Endothelial cell of umbilical vein (primary cell): Measurements from ENCODE around the gene PRKG1. TPM values are rescaled to one million over a fixed set of nuclear protein-coding genes. Genes with fewer than 3 reads are reported as not detected.

Source experiments
- BruUV-seq: library from RNA; stranded (reverse); fragments of 400-500 nt; replicated peaks from 2 replicates; lab custom pipeline; 2021; lab: Mats Ljungman, UMichigan
- CTCF ChIA-PET: fragments of 300-600, 350-600 bp; sonication (Branson Sonifier 250); formaldehyde crosslinking; loops from one replicate; lab custom pipeline; 2021; ENCODE audit warnings: antibody characterized with exemption, inconsistent platforms; lab: Charles Lee
- POLR2A ChIA-PET: fragments of 300-600, 350-600 bp; sonication (Branson Sonifier 250); formaldehyde crosslinking; loops from one replicate; lab custom pipeline; 2021; ENCODE audit warnings: antibody characterized with exemption, inconsistent platforms; lab: Charles Lee
- DNase-seq: peaks from one replicate; pipeline ENCODE4 v3.0.0-alpha.2; 2011; ENCODE audit warnings: low read depth, low spot score
- FAIRE-seq: peaks from 2 replicates; lab custom pipeline; 2011; peaks lifted over from hg19 to GRCh38; lab: Jason Lieb, UNC
- H2AFZ ChIP-seq: 2 replicates; pipeline ENCODE4 v1.6.0; 2012; ENCODE audit warnings: low read depth, low read length, control low read depth, inconsistent platforms
- H3K27ac ChIP-seq: 2 replicates; pipeline ENCODE4 v1.5.1; 2011; ENCODE audit warnings: low read depth, mild to moderate bottlenecking, control low read depth, low read length, moderate library complexity; ENCODE audit not compliant: insufficient read depth
- H3K27me3 ChIP-seq, 2 experiments: 2 replicates each; pipeline versions ENCODE4 v1.6.0 to v1.6.1; 2011; ENCODE audit warnings: low read length in 2 of 2, mixed read lengths in 1 of 2; ENCODE audit not compliant: control insufficient read depth in 2 of 2, insufficient read depth in 2 of 2
- H3K36me3 ChIP-seq, 2 experiments: 2 replicates in 1 of 2; 3 replicates in 1 of 2; pipeline ENCODE4 v1.5.1; 2011; ENCODE audit warnings: low read length in 2 of 2, mild to moderate bottlenecking in 1 of 2, moderate library complexity in 1 of 2; ENCODE audit not compliant: control insufficient read depth in 2 of 2, insufficient read depth in 2 of 2; ENCODE audit errors: extremely low read depth in 1 of 2
- H3K4me1 ChIP-seq: 3 replicates; pipeline ENCODE4 v1.5.1; 2011; ENCODE audit warnings: mild to moderate bottlenecking, low read length; ENCODE audit not compliant: control insufficient read depth, insufficient read depth; ENCODE audit errors: extremely low read depth
- H3K4me2 ChIP-seq: 2 replicates; pipeline ENCODE4 v1.6.1; 2011; ENCODE audit warnings: low read length, control low read depth, mixed read lengths; ENCODE audit not compliant: insufficient read depth
- H3K4me3 ChIP-seq, 3 experiments: fragments of 200-600 bp in 1 of 3; sonication (generic), shearing (Covaris generic) in 1 of 3; replicated peaks in 1 of 3; 2 replicates each; pipeline ENCODE4 v1.5.1; 2011 to 2016; ENCODE audit warnings: control low read depth in 3 of 3, low read length in 3 of 3, mild to moderate bottlenecking in 2 of 3, inconsistent platforms in 1 of 3, low read depth in 1 of 3, moderate library complexity in 1 of 3; ENCODE audit not compliant: insufficient read depth in 1 of 3
- H3K79me2 ChIP-seq: 2 replicates; pipeline ENCODE4 v1.6.0; 2012; ENCODE audit warnings: low read length, inconsistent platforms; ENCODE audit not compliant: control insufficient read depth, insufficient read depth
- H3K9ac ChIP-seq: replicated peaks from 2 replicates; pipeline ENCODE3; 2011; ENCODE audit warnings: low read length, control low read depth; ENCODE audit not compliant: insufficient read depth; ENCODE audit errors: extremely low read depth
- H3K9me1 ChIP-seq: replicated peaks from 3 replicates; pipeline ENCODE4 v1.6.0; 2011; ENCODE audit warnings: mild to moderate bottlenecking, low read length; ENCODE audit not compliant: control insufficient read depth, insufficient read depth; ENCODE audit errors: extremely low read depth
- H3K9me3 ChIP-seq: replicated peaks from 2 replicates; pipeline ENCODE4 v1.5.1; 2012; ENCODE audit warnings: low read length, inconsistent platforms; ENCODE audit not compliant: control insufficient read depth, insufficient read depth
- H4K20me1 ChIP-seq: replicated peaks from 2 replicates; pipeline ENCODE3; 2011; ENCODE audit warnings: mild to moderate bottlenecking, low read length; ENCODE audit not compliant: control insufficient read depth, insufficient read depth; ENCODE audit errors: extremely low read depth
- EZH2 ChIP-seq: IDR thresholded peaks from 2 replicates; pipeline ENCODE4 v1.6.1; 2012; ENCODE audit warnings: borderline replicate concordance, low read depth, mild to moderate bottlenecking, moderate library complexity, low read length, inconsistent platforms; ENCODE audit not compliant: severe bottlenecking
- FOS ChIP-seq: IDR thresholded peaks from 2 replicates; pipeline ENCODE4 v1.6.1; 2011; ENCODE audit warnings: mild to moderate bottlenecking, low read length, moderate library complexity, borderline replicate concordance; ENCODE audit not compliant: insufficient read depth
- GATA2 ChIP-seq: IDR thresholded peaks from 2 replicates; pipeline ENCODE4 v1.7.0; 2011; ENCODE audit warnings: low read depth, mild to moderate bottlenecking, moderate library complexity, mixed read lengths, low read length; ENCODE audit not compliant: insufficient read length, insufficient read depth
- JUN ChIP-seq: IDR thresholded peaks from 2 replicates; pipeline ENCODE4 v1.6.1; 2011; ENCODE audit warnings: borderline replicate concordance, low read depth; ENCODE audit not compliant: insufficient read length, insufficient read depth
- MYC ChIP-seq: IDR thresholded peaks from one replicate; pipeline ENCODE4 v1.6.1; 2011; ENCODE audit warnings: mild to moderate bottlenecking, low read depth, low read length
- POLR2A ChIP-seq: IDR thresholded peaks from 2 replicates; pipeline ENCODE4 v1.6.1; 2012; ENCODE audit warnings: low read depth, mild to moderate bottlenecking, control low read depth, low read length
- POLR2AphosphoS5 ChIP-seq: IDR thresholded peaks from 2 replicates; pipeline ENCODE4 v1.6.1; 2012; ENCODE audit warnings: low read depth, mild to moderate bottlenecking, control low read depth, low read length, moderate library complexity; ENCODE audit not compliant: insufficient read depth
- dilution Hi-C: fragments of 300-500 bp; cut with MboI; formaldehyde crosslinking; loops from one replicate; pipeline ENCODE4 v1.15.0; 2019; ENCODE audit warnings: low sequenced_read_pairs; ENCODE audit not compliant: extremely low pct_ligation_motif_present
- intact Hi-C: fragments of 100-400 bp; cut with micrococcal nuclease; formaldehyde crosslinking; loops from one replicate; pipeline ENCODE4 v1.10.0; 2022
- polyA plus RNA-seq, 4 experiments: library from polyadenylated mRNA; depleted of rRNA in 3 of 4; stranded (reverse) in 3 of 4; unstranded in 1 of 4; fragments of >200 nt; gene quantifications; 2 replicates each; pipeline versions ENCODE4 v1.2.1 to v1.2.3, GENCODE V29; 2011 to 2012; ENCODE audit warnings: missing spikeins in 1 of 4
- total RNA-seq: library from RNA; stranded (reverse); gene quantifications from 2 replicates; pipeline ENCODE4 v1.2.3, GENCODE V29; 2021
- TF ChIP-seq, protein P1 (sequence below): IDR thresholded peaks from 2 replicates; pipeline ENCODE4 v1.6.1; 2011; ENCODE audit not compliant: insufficient read depth, insufficient read length
- TF ChIP-seq, protein P2 (sequence below), 2 donors: IDR thresholded peaks; 1 replicate in 1 of 2; 2 replicates in 1 of 2; pipeline ENCODE4 v1.5.1; 2011; ENCODE audit warnings: low read length in 2 of 2, mild to moderate bottlenecking in 2 of 2, moderate library complexity in 2 of 2, control low read depth in 1 of 2, inconsistent platforms in 1 of 2, low read depth in 1 of 2; ENCODE audit not compliant: insufficient read depth in 1 of 2; ENCODE audit errors: extremely low read depth in 1 of 2

The PRKG1 gene
- total and polyA plus RNA-seq, 2 donors (not counting 3 experiments of a cell fraction or from before 2014, with no cell fraction given) = 0.01 to 0.18 TPM

DNA sequence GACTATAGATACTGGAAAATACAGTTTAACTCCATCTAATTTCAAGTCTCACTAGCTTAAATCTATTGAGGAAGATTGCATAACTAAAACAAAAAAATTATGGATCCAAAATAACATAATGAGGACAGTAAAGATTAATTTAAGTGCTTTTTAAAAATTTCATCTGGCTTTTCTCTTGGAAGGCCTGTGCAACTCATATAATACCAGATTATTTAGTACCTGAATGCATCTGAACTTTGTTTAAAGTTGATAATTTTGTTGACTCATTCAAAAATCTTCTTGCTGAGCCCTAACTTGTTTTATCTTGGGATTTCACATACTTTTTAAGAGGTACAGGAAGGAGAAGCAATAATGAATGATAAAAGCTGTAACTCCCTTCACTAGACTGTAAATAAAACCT lies 478.6 kb downstream of the PRKG1 start:
- intact Hi-C loops = no loop called here
- Histone ChIP-seq H3K4me3 (no peak overlapping the region), H3K4me1 (no peaks in the 10 kb centered on the region), H3K36me3 (no peaks in the 10 kb centered on the region), H4K20me1 (no peaks in the 10 kb centered on the region), H3K27me3 (no peaks in the 10 kb centered on the region), H3K27ac (no peak overlapping the region), H3K9ac (no peak overlapping the region), H2AFZ (no peak overlapping the region), H3K9me1 (no peaks in the 10 kb centered on the region), H3K79me2 (no peaks in the 10 kb centered on the region), H3K9me3 (no peaks in the 10 kb centered on the region), H3K4me2 (no peak overlapping the region)
- dilution Hi-C loops = no loop called here
- POLR2A ChIA-PET = no interaction called here
- CTCF ChIA-PET = interaction anchor here (1.2 kb wide), 1 partner anchor 22 kb away, joined by 4 read pairs; no protein-coding TSS in a partner anchor
- TF ChIP-seq POLR2AphosphoS5 (no peak), GATA2 (no peak), POLR2A (no peak), JUN (no peak), MYC (no peak), FOS (no peak), EZH2 (no peak)
- TF ChIP-seq, protein P1, sequence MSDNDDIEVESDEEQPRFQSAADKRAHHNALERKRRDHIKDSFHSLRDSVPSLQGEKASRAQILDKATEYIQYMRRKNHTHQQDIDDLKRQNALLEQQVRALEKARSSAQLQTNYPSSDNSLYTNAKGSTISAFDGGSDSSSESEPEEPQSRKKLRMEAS = no peak
- TF ChIP-seq, protein P2, sequence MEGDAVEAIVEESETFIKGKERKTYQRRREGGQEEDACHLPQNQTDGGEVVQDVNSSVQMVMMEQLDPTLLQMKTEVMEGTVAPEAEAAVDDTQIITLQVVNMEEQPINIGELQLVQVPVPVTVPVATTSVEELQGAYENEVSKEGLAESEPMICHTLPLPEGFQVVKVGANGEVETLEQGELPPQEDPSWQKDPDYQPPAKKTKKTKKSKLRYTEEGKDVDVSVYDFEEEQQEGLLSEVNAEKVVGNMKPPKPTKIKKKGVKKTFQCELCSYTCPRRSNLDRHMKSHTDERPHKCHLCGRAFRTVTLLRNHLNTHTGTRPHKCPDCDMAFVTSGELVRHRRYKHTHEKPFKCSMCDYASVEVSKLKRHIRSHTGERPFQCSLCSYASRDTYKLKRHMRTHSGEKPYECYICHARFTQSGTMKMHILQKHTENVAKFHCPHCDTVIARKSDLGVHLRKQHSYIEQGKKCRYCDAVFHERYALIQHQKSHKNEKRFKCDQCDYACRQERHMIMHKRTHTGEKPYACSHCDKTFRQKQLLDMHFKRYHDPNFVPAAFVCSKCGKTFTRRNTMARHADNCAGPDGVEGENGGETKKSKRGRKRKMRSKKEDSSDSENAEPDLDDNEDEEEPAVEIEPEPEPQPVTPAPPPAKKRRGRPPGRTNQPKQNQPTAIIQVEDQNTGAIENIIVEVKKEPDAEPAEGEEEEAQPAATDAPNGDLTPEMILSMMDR (IDR thresholded peaks at IDR 0.05; ENCODE audit: extremely low read depth in 1 of 2, insufficient read depth in 1 of 2, low read depth in 1 of 2, low read length in 2 of 2) = no peak
- FAIRE-seq (no peak), DNase-seq (no peak)
- no TSS peak for BruUV-seq
